Stimulated activated CD8-positive, alpha-beta memory T cell treated with anti-CD3 and anti-CD28 coated beads, Interleukin-4, amount 100 ng/mL, for 4 hours (primary cell): Measurements from ENCODE around the gene TAOK1.
A peak's percentile ranks its signal among the peaks of the same experiment; 100 is the strongest.

ENCODE experiments used
- DNase-seq, 2 donors: peaks; one replicate each; pipeline ENCODE4 v3.0.0-alpha.2; 2020; ENCODE audit warnings: low read depth in 2 of 2, low spot score in 1 of 2

TAOK1 gene

DNA sequence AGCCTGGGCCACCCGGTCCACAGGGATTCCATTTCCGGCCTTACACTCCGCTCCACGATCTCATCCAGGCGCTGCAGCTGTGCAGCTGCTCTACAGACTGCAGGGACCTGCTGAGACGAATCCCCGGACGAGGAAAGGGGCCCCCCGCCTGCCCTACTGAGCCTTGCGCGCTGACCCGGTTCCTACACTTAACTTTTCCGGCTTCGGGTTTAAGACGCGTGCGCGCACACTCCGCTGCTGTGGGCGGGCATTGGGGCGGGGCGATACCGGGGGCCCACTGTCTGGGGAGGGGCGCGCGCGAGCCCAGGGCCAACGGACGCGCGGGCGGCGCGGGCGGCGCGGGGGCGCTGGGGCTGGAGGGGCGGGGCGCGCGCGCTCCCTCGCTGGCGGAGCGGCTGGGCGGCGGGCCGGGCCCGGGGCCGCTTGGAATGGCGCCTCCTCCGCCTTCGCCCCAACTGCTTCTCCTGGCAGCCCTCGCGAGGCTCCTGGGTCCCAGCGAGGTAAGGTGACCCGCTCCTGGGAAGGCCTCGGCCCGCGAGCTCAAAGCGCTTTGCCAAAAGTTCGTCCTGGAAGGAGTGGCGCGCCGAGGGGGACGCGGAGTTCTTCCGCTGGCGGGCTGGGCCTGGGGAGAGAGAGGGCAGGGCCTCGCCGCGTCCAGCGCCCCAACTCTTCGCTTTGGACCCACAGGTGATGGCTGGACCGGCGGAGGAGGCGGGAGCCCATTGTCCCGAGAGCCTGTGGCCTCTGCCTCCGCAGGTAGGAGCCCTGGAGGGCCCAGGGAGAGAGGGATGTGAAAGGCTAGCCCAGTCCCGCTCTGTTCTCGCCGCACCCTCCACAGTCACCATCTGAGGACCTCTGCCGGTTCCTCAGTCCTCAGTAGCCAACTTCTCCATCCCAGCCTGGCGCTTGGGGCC is 178.4 kb downstream of the TAOK1 start, which contains the start of gene TP53I13:
Gene TP53I13, plus strand, starts transcription at position 371 of the 914 bp plus-strand sequence. Its CDS starts 58 bp downstream, at position 429.
- DNase-seq, result peak; percentile 84 to 85

GRCh38 chr17:29569245-29569950 is 179.2 kb downstream of the TAOK1 start:
- DNase-seq, result no peak

- no peak for DNase-seq
Observed at GRCh38 chr17:29570521-29570920, 180.4 kb downstream of the TAOK1 start.

DNA sequence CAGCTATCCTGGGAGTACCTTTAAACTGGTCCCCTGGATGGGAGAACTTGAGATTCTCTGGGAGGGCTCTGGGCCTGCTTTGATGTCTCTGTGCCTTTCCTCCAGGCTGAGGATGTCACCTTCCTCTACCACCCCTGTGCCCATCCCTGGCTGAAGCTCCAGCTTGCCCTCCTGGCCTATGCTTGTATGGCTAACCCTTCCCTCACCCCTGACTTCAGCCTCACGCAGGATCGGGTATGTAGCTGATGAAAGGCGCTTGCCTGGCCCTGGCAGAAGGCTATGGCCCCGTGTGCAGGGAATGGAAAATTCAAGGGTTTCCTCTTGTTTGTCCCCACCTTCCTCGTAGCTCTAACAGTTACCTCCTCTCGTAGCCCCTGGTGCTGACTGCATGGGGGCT is 181.3 kb downstream of the TAOK1 start:
- DNase-seq, result no peak

DNA sequence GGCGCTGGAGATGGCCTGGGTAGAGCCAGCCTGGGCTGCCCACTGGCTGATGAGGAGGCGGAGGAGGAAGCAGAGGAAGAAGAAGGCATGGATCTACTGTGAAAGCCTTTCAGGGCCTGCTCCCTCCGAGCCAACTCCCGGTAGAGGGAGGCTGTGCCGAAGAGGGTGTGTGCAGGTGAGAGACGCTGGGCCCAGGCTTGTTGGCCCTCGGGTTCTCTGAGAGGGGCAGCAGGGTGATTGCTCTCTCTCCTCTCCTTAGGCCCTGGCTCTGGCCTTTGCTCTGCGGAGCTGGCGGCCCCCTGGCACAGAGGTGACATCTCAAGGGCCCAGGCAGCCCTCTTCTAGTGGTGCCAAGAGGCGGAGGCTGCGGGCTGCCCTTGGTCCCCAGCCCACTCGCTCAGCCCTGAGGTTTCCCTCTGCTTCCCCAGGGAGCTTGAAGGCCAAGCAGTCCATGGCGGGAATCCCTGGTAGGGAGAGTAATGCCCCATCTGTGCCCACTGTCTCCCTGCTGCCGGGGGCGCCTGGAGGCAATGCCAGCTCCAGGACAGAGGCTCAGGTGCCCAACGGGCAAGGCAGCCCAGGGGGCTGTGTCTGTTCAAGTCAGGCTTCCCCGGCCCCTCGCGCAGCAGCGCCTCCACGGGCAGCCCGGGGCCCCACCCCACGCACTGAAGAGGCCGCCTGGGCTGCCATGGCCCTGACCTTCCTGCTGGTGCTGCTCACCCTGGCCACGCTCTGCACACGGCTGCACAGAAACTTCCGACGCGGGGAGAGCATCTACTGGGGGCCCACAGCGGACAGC is 181.9 kb downstream of the TAOK1 start:
- no peak for DNase-seq

- DNase-seq, result peak in 1 of 2 donors; percentile 49
Observed at GRCh38 chr17:29572691-29573557, 182.8 kb downstream of the TAOK1 start.

GRCh38 chr17:29573558-29573869 is 183.4 kb downstream of the TAOK1 start:
- DNase-seq, result no peak

DNA sequence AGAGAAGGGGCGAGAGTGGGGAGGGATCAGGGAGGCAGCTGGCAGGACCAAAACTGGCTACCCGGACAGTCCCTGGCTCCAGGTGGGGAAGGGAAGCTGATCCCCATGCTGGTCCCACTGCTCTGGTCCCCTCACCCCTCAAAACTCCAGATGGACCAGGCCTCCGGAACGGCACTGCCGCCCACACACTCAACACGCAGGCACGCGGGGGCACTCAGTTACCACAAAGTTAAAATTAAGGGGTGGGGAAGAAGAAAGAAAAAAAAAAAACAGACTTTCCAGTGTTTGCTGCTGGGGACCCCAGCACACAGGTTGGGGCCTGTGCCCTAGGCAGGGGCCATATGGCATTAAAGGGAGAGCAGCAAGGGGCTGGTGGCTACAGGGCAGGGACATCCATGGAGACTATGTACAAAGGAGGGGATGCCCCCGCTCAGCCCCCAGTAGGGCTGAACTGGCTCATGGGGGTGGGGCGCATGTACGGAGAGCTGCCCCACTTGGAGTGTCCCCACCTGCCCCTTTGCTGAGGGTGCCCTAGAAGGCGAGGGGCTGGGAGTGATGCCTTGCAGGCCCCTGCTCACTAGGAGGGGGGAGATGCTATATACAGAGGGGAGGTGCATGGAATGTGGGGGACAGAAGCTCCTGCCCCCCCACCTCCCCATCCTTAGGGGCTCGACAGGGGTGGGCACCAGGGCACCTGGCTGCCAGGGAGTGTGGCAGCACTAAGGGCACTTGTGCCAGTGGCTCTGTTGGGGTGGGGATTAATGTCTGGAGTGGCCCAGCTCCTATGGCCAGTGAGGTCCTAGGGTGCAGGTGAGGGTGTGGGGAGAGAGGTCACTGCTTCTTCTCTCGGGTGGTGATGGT is 183.9 kb downstream of the TAOK1 start:
- no peak for DNase-seq

- DNase-seq, result no peak
Observed at GRCh38 chr17:29574732-29575510, 184.8 kb downstream of the TAOK1 start.

DNA sequence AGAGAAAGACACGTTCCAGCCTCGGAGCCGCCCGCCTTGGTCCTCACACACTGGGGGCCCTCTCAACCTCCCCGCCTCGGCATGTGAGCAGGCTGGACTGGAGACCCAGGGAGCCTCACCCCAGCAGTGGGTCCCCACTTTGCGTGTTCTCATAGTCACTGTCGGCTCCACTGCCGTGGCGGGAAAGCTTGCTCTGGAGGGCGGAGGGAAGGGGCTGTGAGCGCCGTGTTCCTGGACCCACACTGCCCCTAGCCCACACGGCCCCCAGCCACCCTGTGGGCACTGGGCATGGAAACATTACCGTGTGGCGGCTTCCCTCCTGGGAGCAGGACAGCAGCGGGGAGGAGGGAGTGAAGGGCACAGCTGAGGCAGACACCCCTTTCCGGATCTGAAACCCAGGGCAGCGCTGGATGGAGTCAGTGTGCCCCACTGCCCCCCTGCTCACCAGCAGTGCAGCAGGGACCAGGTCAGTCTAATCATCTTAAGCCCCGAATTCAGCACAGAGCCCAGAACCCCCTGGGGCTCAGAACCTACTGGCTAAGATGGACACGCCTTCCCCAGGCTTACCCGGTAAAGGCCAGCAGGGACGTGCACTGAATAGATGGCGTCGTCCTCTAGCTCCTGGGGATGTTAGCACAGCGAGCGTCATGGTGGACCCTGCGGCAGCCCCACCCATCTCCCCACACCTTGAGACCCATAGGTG is 185.5 kb downstream of the TAOK1 start:
- no peak for DNase-seq

- no peak for DNase-seq
Observed at GRCh38 chr17:29576214-29577000, 186.2 kb downstream of the TAOK1 start.

DNA sequence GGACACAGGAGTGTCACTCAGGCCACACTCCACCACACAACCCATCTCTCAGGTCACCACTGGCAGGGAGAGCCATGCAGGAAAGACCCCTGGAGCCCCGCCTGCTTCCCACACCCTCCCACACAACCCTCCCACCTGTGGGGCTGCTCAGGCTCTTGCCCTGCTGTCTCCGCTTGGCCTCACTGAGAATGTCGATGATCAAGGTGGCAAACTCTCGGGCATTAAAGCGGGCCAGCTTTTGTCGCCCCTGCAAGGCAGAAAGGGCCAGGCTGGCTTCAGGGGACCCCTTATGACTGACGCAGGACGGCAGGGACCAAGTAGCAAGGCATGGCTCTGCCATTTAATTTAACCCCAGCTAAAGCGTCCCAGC is 186.8 kb downstream of the TAOK1 start:
- DNase-seq, result no peak

- no peak for DNase-seq
Observed at GRCh38 chr17:29577385-29578211, 187.4 kb downstream of the TAOK1 start.

- DNase-seq, result no peak
Observed at GRCh38 chr17:29578626-29579485, 188.7 kb downstream of the TAOK1 start.

DNA sequence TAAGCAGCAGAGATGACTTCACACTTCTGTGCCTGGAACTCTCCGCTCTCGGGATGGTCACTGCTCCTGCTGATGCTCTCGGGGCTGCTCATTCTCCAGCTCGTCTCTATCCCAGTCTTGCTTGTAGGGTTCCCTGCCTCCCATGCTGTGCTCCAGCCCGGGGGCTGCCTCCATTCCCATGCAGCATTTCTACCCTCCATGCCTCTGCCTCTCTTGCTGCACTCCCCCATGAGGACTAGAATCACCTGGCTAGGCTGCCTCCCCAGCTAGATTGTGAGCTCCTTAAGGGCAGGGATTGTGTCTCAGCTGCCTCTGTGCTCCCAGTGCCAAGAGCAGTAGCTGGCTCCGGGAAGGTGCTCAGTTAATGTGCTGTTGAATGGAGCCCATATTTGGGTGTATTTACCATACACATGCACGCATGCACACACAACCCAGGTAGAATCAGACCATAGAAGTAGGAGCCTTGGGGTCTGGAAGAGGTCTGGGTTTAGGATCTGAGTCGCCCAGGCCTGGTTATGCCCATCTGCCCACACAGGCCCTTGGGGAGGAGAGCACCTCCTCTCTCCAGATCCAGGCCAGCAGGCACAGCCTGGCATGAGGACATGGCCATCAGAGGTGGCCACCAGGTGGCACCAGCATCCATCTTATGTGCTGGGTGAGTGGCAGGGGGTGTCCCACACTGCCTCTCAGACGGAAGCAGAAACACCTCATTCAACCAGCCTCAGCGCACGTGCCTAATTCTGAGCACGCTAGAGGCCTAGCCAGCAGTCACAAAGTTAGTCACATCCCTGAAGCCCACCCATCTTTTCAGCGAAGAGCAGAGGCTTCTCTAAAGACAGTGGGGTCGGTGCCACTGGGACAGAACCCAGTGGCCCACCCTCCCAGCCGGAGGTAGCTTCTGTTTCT is 190.0 kb downstream of the TAOK1 start:
- peak; percentile 75 to 82 for DNase-seq
